ENCODE data around the gene WDR83. TPM values are rescaled to one million over a fixed set of nuclear protein-coding genes. Genes with fewer than 3 reads are reported as not detected.

Gene WDR83
- total and polyA plus RNA-seq, 10 of the 15 experiments (the other 5 are each of a cell fraction or from before 2014, with no cell fraction given), result 0.58 to 17.7 (median 10.8) TPM

GRCh38 chr19:12669270-12670158 lies 2.9 kb downstream of the WDR83 start (continued):
- TF ChIP-seq, protein P1, sequence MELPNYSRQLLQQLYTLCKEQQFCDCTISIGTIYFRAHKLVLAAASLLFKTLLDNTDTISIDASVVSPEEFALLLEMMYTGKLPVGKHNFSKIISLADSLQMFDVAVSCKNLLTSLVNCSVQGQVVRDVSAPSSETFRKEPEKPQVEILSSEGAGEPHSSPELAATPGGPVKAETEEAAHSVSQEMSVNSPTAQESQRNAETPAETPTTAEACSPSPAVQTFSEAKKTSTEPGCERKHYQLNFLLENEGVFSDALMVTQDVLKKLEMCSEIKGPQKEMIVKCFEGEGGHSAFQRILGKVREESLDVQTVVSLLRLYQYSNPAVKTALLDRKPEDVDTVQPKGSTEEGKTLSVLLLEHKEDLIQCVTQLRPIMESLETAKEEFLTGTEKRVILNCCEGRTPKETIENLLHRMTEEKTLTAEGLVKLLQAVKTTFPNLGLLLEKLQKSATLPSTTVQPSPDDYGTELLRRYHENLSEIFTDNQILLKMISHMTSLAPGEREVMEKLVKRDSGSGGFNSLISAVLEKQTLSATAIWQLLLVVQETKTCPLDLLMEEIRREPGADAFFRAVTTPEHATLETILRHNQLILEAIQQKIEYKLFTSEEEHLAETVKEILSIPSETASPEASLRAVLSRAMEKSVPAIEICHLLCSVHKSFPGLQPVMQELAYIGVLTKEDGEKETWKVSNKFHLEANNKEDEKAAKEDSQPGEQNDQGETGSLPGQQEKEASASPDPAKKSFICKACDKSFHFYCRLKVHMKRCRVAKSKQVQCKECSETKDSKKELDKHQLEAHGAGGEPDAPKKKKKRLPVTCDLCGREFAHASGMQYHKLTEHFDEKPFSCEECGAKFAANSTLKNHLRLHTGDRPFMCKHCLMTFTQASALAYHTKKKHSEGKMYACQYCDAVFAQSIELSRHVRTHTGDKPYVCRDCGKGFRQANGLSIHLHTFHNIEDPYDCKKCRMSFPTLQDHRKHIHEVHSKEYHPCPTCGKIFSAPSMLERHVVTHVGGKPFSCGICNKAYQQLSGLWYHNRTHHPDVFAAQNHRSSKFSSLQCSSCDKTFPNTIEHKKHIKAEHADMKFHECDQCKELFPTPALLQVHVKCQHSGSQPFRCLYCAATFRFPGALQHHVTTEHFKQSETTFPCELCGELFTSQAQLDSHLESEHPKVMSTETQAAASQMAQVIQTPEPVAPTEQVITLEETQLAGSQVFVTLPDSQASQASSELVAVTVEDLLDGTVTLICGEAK (IDR thresholded peaks at IDR 0.05; ENCODE audit: borderline replicate concordance), result peak; percentile 100
- TF ChIP-seq TCF12 (IDR thresholded peaks at IDR 0.05; ENCODE audit: low read depth, low read length) (no peak), MXI1 (IDR thresholded peaks at IDR 0.05; ENCODE audit: low read depth, low read length) (peak; percentile 82), SMARCA5 (IDR thresholded peaks at IDR 0.05) (no peak), NR2F1 (conservative IDR thresholded peaks at IDR 0.05) (peak; percentile 69), TCF7 (IDR thresholded peaks at IDR 0.05; ENCODE audit: borderline replicate concordance) (no peak), PRDM15 (CRISPR knock-in tag; IDR thresholded peaks at IDR 0.05) (no peak), ZZZ3 (IDR thresholded peaks at IDR 0.05; ENCODE audit: control insufficient read depth, insufficient read length, low read depth) (no peak), SUZ12 (IDR thresholded peaks at IDR 0.05; ENCODE audit: unreplicated experiment) (no peak), JUND (IDR thresholded peaks at IDR 0.05; ENCODE audit: low read depth, low read length) (no peak), FOXM1 (IDR thresholded peaks at IDR 0.05; ENCODE audit: low read depth, low read length) (0 out of 2 replicates have a peak, but pooled peaks have one; percentile 52), SP1 (IDR thresholded peaks at IDR 0.05; ENCODE audit: low read depth, low read length) (no peak), CBX3 (IDR thresholded peaks at IDR 0.05; ENCODE audit: borderline replicate concordance, low read depth) (no peak), SIX5 (IDR thresholded peaks at IDR 0.05; ENCODE audit: low read depth, low read length, severe bottlenecking) (peak; percentile 56), MYC (IDR thresholded peaks at IDR 0.05; ENCODE audit: insufficient read depth, insufficient read length, insufficient replicate concordance, low read length, severe bottlenecking) (no peak)
- TF ChIP-seq, protein P2, sequence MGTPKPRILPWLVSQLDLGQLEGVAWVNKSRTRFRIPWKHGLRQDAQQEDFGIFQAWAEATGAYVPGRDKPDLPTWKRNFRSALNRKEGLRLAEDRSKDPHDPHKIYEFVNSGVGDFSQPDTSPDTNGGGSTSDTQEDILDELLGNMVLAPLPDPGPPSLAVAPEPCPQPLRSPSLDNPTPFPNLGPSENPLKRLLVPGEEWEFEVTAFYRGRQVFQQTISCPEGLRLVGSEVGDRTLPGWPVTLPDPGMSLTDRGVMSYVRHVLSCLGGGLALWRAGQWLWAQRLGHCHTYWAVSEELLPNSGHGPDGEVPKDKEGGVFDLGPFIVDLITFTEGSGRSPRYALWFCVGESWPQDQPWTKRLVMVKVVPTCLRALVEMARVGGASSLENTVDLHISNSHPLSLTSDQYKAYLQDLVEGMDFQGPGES (IDR thresholded peaks at IDR 0.05), result peak; percentile 54; the same call in 1 of the 2 replicates
- TF ChIP-seq, protein P3, sequence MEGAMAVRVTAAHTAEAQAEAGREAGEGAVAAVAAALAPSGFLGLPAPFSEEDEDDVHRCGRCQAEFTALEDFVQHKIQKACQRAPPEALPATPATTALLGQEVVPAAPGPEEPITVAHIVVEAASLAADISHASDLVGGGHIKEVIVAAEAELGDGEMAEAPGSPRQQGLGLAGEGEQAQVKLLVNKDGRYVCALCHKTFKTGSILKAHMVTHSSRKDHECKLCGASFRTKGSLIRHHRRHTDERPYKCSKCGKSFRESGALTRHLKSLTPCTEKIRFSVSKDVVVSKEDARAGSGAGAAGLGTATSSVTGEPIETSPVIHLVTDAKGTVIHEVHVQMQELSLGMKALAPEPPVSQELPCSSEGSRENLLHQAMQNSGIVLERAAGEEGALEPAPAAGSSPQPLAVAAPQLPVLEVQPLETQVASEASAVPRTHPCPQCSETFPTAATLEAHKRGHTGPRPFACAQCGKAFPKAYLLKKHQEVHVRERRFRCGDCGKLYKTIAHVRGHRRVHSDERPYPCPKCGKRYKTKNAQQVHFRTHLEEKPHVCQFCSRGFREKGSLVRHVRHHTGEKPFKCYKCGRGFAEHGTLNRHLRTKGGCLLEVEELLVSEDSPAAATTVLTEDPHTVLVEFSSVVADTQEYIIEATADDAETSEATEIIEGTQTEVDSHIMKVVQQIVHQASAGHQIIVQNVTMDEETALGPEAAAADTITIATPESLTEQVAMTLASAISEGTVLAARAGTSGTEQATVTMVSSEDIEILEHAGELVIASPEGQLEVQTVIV (IDR thresholded peaks at IDR 0.05; ENCODE audit: borderline replicate concordance, partially characterized antibody), result peak; percentile 93
